PFSK-1 (cell line): Measurements from ENCODE around the gene GARIN3.

Source experiments
- FOXP2 ChIP-seq: optimal IDR thresholded peaks from 2 replicates; pipeline ENCODE3; 2011; ENCODE audit warnings: borderline replicate concordance, control low read depth, inconsistent platforms; ENCODE audit not compliant: insufficient read depth; ENCODE audit errors: extremely low read length, extremely low read depth
- POLR2AphosphoS5 ChIP-seq: IDR thresholded peaks from 2 replicates; pipeline ENCODE4 v1.6.1; 2012; ENCODE audit warnings: low read depth, mild to moderate bottlenecking, control low read depth, low read length, moderate library complexity
- REST ChIP-seq, 2 experiments: IDR thresholded peaks; 2 replicates each; pipeline versions ENCODE4 v1.6.1 to v1.8.0; 2011 to 2012; ENCODE audit warnings: low read depth in 2 of 2, low read length in 2 of 2, control low read depth in 1 of 2, inconsistent platforms in 1 of 2, mild to moderate bottlenecking in 1 of 2, moderate library complexity in 1 of 2; ENCODE audit not compliant: insufficient read depth in 1 of 2
- SIN3A ChIP-seq: IDR thresholded peaks from 2 replicates; pipeline ENCODE4 v1.6.1; 2012; ENCODE audit warnings: mild to moderate bottlenecking, low read length, moderate library complexity, borderline replicate concordance; ENCODE audit not compliant: insufficient read depth
- TAF1 ChIP-seq: IDR thresholded peaks from 2 replicates; pipeline ENCODE4 v1.6.1; 2012; ENCODE audit warnings: low read length, control low read depth, borderline replicate concordance; ENCODE audit not compliant: insufficient read depth

GARIN3 gene

DNA sequence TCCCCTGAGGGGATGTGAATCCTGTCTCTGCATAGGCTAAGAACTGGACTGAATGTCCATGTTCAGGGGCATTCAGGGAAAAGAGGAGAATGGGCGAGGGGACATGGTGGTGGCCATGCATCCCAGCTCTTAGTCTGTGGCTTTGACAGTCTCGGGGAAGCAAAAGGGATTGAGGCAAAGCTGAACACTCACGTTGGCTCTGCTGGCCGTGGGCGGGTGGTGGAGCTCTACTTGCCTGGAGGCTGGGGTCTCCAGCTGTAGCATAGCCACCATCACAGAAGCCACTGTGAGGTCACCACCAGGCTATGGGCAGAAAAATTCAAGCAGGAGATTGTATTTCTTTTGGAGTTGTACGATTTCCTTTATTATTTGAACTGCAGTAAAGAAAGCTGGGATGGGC, 4.1 kb downstream of the GARIN3 start:
- TF ChIP-seq POLR2AphosphoS5: no peak
- TF ChIP-seq REST (IDR thresholded peaks at IDR 0.05; ENCODE audit: insufficient read depth in 1 of 2, low read depth in 2 of 2, low read length in 2 of 2): no peak
- no peak for TF ChIP-seq FOXP2
- no peak for TF ChIP-seq SIN3A
- TF ChIP-seq TAF1: no peak

DNA sequence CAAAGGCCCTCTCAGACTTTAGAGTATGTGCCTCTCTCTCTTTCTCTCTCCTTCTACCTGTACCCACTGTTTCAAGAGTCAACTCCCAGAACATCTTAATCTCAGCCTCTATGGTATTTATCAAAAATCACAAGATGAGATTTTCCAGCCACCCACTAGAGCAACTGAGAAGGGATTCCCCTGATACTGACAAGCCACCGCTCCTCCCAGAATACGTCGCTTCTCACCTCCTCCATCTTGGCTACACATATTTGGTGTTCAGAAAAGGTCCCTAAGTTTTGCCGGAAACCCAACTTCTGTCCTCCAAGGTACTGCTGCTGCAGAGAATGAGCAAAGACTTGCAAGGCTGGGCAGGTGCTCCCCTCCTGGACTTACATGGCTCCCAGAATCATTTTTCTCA, 6.1 kb downstream of the GARIN3 start:
- TF ChIP-seq REST (IDR thresholded peaks at IDR 0.05; ENCODE audit: insufficient read depth in 1 of 2, low read depth in 2 of 2, low read length in 2 of 2) (no peak), FOXP2 (no peak)

- TF ChIP-seq REST (IDR thresholded peaks at IDR 0.05; ENCODE audit: insufficient read depth in 1 of 2, low read depth in 2 of 2, low read length in 2 of 2) (no peak), POLR2AphosphoS5 (no peak), SIN3A (no peak), FOXP2 (no peak), TAF1 (no peak)
These were observed 6.8 kb downstream of the GARIN3 start for GRCh38 chr5:157159209-157159751.

- TF ChIP-seq REST (IDR thresholded peaks at IDR 0.05; ENCODE audit: insufficient read depth in 1 of 2, low read depth in 2 of 2, low read length in 2 of 2) (no peak), SIN3A (no peak), TAF1 (no peak), POLR2AphosphoS5 (no peak), FOXP2 (no peak)
These were observed 8.7 kb downstream of the GARIN3 start for GRCh38 chr5:157157293-157157891.

DNA sequence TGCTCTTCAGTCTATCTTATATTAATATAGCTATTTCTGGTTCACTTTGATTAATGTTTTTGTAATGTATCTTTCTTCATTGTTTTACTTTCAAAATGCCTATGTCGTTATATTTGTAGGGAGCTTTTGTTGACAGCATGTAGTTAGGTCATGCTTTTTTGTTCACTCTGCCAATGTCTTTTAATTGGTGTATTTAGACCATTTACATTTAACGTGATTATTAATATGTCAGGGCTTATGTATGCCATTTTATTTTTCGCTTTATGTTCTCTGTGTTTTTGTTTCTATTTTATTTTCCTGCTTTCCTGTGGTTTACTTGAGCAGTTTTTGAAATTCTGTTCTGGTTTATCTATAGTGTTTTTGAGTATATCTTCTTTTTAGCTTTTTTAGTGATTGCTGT, 10.8 kb downstream of the GARIN3 start:
- TF ChIP-seq TAF1 (no peak), FOXP2 (no peak), SIN3A (no peak), REST (IDR thresholded peaks at IDR 0.05; ENCODE audit: insufficient read depth in 1 of 2, low read depth in 2 of 2, low read length in 2 of 2) (no peak), POLR2AphosphoS5 (no peak)
